ENCODE results near the gene NDUFS1.
"Not testable (repeated sequence)": the region's sequence is repeated elsewhere in the genome, so short reads cannot be mapped to it uniquely, and the experiment has no call there.

The NDUFS1 gene

DNA sequence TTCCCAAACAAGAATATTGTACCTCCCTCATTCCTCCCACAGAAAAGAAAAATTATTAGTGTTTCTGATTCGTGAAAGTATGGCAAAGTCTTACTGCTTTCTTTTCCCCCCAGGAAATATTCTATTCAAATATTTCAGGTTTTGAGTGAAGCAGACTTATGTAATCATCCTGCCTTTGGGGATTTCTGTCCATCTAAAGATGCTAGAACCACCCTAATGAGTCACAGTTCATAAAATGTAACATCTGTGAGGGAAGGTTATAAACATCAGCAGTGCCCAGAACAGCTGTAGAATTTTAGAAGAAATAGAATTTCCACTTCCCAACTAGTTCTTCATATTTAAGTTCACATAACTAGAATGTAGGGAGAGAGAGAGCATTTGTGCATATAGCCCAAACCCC is 39.4 kb upstream of the NDUFS1 start:
- TF ChIP-seq, protein P1, sequence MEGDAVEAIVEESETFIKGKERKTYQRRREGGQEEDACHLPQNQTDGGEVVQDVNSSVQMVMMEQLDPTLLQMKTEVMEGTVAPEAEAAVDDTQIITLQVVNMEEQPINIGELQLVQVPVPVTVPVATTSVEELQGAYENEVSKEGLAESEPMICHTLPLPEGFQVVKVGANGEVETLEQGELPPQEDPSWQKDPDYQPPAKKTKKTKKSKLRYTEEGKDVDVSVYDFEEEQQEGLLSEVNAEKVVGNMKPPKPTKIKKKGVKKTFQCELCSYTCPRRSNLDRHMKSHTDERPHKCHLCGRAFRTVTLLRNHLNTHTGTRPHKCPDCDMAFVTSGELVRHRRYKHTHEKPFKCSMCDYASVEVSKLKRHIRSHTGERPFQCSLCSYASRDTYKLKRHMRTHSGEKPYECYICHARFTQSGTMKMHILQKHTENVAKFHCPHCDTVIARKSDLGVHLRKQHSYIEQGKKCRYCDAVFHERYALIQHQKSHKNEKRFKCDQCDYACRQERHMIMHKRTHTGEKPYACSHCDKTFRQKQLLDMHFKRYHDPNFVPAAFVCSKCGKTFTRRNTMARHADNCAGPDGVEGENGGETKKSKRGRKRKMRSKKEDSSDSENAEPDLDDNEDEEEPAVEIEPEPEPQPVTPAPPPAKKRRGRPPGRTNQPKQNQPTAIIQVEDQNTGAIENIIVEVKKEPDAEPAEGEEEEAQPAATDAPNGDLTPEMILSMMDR (IDR thresholded peaks at IDR 0.05; ENCODE audit: borderline replicate concordance, insufficient read depth, low read depth, low read length) = no peak
- H3K4me3 ChIP-seq (ENCODE audit: low read depth, low read length) = no peak overlapping the region

DNA sequence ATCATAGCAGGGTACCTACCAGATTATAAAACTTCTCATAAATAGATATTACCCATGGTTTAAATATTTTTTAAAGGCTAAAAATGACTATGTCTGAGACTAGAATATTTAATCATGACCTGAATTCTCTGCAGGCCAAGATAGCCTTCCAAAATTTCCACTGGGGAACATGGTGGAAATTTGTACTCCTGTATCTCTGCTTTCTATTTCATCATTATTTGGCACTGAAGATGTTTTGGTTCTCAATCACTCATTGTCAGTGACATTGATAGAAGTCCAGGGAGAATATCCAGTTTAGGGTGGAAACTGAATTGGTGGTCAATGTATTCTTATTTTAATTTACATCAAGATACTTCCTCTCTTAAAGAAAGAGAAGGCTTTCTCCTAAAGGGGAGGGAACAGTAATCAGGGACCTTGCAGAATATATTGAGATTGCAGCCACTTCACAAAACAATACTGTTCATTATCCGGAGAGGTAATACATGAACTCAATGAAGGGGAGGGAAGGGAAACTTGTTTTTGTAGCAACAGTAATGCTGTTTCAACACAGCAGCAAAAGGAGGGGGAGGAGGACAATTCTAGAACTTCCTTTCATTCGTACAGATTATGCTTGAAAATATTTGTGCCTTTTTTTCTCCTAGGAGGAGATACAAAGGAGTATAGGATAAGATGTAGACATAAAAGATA is 34.6 kb upstream of the NDUFS1 start:
- TF ChIP-seq, protein P1 (IDR thresholded peaks at IDR 0.05; ENCODE audit: borderline replicate concordance, insufficient read depth, low read depth, low read length) = no peak
- no peak overlapping the region for H3K4me3 ChIP-seq (ENCODE audit: low read depth, low read length)

DNA sequence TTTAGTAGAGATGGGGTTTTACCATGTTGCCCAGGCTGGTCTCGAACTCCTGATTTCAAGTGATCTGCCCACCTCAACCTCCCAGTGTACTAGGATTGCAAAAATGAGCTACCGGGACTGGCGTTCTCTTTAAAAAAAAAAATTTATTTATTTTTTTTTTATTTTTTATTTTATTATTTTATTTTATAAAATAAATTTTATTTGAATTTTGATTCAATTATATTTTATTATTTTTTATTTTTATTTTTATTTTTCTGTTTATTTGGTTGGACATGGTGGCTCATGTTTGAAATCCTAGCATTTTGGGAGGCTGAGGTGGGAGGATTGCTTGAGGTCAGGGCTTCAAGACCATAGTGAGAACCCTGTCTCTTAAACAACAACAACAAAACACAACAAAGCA is 32.9 kb upstream of the NDUFS1 start:
- H3K4me3 ChIP-seq (ENCODE audit: low read depth, low read length) = no peak overlapping the region
- TF ChIP-seq, protein P1 (IDR thresholded peaks at IDR 0.05; ENCODE audit: borderline replicate concordance, insufficient read depth, low read depth, low read length) = no peak

DNA sequence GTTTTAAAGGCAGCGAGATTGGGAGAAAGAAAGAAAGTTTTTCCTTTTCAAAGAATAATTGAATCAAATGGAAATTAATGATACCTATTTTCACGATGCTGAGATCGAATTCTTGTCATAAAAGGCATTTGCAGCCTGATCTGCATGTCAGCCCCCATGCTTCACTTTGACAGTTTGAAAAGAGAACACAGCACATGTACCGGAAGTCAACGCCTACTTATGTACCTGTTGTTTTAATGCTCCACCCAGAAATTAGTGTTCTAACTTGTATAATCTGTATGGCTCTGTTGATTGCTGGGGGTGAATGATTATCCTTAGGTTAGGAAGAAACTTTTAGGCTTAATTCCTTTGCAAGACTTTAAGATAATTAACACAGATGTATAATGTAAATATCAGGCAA is 31.4 kb upstream of the NDUFS1 start:
- no peak overlapping the region for H3K4me3 ChIP-seq (ENCODE audit: low read depth, low read length)
- TF ChIP-seq, protein P1 (IDR thresholded peaks at IDR 0.05; ENCODE audit: borderline replicate concordance, insufficient read depth, low read depth, low read length) = no peak

DNA sequence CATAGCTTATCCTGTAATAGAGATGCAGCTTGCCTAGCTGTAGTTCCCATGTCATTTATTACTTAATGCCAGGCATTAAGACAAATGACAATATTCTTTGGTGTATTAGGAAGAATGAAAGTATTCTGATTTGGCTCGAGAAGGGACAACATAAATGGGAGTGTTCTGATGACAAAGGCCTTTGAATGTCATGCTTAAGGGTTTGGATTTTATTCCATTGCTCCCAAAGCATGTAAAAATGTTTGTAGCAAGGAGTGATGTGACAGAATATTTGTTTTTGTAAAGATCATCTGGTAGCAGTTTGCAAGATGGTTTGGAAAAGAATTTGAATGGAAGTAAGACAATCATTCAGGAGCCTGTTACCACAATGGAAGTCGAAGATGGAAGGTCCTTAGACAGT is 30.9 kb upstream of the NDUFS1 start:
- TF ChIP-seq, protein P1 (IDR thresholded peaks at IDR 0.05; ENCODE audit: borderline replicate concordance, insufficient read depth, low read depth, low read length) = no peak
- no peak overlapping the region for H3K4me3 ChIP-seq (ENCODE audit: low read depth, low read length)

DNA sequence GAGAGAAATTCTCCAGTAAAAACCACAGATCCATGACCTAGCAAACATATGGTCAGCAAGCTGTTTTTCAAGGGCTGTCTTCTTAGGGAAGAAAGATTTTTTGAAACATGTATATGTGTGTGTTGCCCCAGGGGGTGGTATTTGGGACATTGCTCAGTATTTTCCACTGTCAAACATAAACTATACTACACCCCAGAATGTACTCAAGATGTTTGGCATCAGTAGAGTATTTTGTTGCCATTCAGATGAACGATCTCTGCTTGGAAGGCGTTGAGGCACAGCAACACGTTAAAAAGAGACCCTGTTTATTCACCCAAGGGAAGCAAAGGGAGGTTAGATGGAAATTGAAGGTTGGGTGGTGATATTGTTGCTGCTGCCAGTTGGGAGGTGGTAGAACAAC is 30.4 kb upstream of the NDUFS1 start:
- H3K4me3 ChIP-seq (ENCODE audit: low read depth, low read length) = no peak overlapping the region
- TF ChIP-seq, protein P1 (IDR thresholded peaks at IDR 0.05; ENCODE audit: borderline replicate concordance, insufficient read depth, low read depth, low read length) = no peak

DNA sequence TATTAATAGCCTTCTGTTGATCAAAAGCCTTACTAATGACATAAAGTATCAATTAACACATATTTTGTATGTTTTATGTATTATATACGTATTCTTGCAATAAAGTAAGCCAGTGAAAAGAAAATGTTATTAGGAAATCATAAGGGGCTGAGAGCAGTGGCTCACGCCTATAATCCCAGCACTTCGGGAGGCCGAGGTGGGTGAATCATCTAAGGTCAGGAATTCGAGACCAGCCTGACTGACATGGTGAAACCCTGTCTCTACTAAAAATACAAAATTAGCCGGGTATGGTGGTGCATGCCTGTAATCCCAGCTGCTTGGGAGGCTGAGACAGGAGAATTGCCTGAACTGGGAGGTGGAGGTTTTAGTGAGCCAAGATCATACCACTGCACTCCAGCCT is 22.3 kb upstream of the NDUFS1 start:
- H3K4me3 ChIP-seq (ENCODE audit: low read depth, low read length) = not testable (repeated sequence)

All from GM12875 (cell line).